DOHH2 (cell line): ENCODE results near the gene TBRG1.
A peak's percentile ranks its signal among the peaks of the same experiment; 100 is the strongest.

Source experiments
- H3F3A ChIP-seq: fragments of 200-600 bp; sonication (generic), shearing (Covaris generic); 2 replicates; pipeline ENCODE4 v1.6.0; 2016; ENCODE audit warnings: antibody characterized with exemption, mild to moderate bottlenecking; ENCODE audit not compliant: control insufficient read depth, insufficient read depth
- H3K27ac ChIP-seq: fragments of 200-600 bp; sonication (generic); 2 replicates; pipeline ENCODE4 v1.5.1; 2014; ENCODE audit warnings: low read depth, mild to moderate bottlenecking, low read length, moderate library complexity
- H3K27me3 ChIP-seq: fragments of 200-600 bp; sonication (generic); 2 replicates; pipeline ENCODE4 v1.6.1; 2014; ENCODE audit warnings: mild to moderate bottlenecking, low read length, mixed read lengths; ENCODE audit not compliant: control insufficient read depth
- H3K36me3 ChIP-seq: fragments of 200-600 bp; sonication (generic); 2 replicates; pipeline ENCODE4 v1.6.1; 2014; ENCODE audit warnings: mild to moderate bottlenecking, low read length, moderate library complexity, mixed read lengths; ENCODE audit not compliant: control insufficient read depth
- H3K4me1 ChIP-seq: fragments of 200-600 bp; sonication (generic); 2 replicates; pipeline ENCODE4 v1.6.1; 2014; ENCODE audit warnings: mild to moderate bottlenecking, low read length, mixed read lengths; ENCODE audit not compliant: control insufficient read depth
- H3K4me2 ChIP-seq: fragments of 200-600 bp; sonication (generic); 2 replicates; pipeline ENCODE4 v1.6.0; 2014; ENCODE audit warnings: mild to moderate bottlenecking, low read length, moderate library complexity
- H3K4me3 ChIP-seq: fragments of 200-600 bp; sonication (generic); 2 replicates; pipeline ENCODE4 v1.5.1; 2014; ENCODE audit warnings: mild to moderate bottlenecking, low read length, mixed read lengths
- H3K79me2 ChIP-seq: fragments of 200-600 bp; sonication (generic); 2 replicates; pipeline ENCODE4 v1.6.1; 2014; ENCODE audit warnings: mild to moderate bottlenecking, low read length, mixed read lengths; ENCODE audit not compliant: control insufficient read depth
- H3K9me2 ChIP-seq: fragments of 200-600 bp; sonication (generic); replicated peaks from 2 replicates; pipeline ENCODE4 v1.6.1; 2014; ENCODE audit warnings: mild to moderate bottlenecking, low read length, mixed read lengths; ENCODE audit not compliant: control insufficient read depth
- H3K9me3 ChIP-seq: fragments of 200-600 bp; sonication (generic); 2 replicates; pipeline ENCODE4 v1.6.1; 2014; ENCODE audit warnings: antibody characterized with exemption, low read length, mixed read lengths; ENCODE audit not compliant: control insufficient read depth, insufficient read depth
- H4K20me1 ChIP-seq: fragments of 200-600 bp; sonication (generic); 2 replicates; pipeline ENCODE4 v1.6.0; 2014; ENCODE audit warnings: low read depth, mild to moderate bottlenecking, antibody characterized with exemption, low read length, moderate library complexity; ENCODE audit not compliant: control insufficient read depth, insufficient read depth
- EZH2phosphoT487 ChIP-seq: fragments of 200-600 bp; sonication (generic); IDR thresholded peaks from 2 replicates; pipeline ENCODE4 v1.6.1; 2017; ENCODE audit warnings: borderline replicate concordance, mild to moderate bottlenecking, antibody characterized with exemption, low read length, moderate library complexity, mixed read lengths
- TF ChIP-seq, protein P1 (sequence below): fragments of 200-600 bp; sonication (generic); IDR thresholded peaks from one replicate; pipeline ENCODE4 v1.5.1; 2014; ENCODE audit warnings: antibody characterized with exemption, mild to moderate bottlenecking, low read depth, low read length; ENCODE audit not compliant: poor library complexity, severe bottlenecking

Gene TBRG1

DNA sequence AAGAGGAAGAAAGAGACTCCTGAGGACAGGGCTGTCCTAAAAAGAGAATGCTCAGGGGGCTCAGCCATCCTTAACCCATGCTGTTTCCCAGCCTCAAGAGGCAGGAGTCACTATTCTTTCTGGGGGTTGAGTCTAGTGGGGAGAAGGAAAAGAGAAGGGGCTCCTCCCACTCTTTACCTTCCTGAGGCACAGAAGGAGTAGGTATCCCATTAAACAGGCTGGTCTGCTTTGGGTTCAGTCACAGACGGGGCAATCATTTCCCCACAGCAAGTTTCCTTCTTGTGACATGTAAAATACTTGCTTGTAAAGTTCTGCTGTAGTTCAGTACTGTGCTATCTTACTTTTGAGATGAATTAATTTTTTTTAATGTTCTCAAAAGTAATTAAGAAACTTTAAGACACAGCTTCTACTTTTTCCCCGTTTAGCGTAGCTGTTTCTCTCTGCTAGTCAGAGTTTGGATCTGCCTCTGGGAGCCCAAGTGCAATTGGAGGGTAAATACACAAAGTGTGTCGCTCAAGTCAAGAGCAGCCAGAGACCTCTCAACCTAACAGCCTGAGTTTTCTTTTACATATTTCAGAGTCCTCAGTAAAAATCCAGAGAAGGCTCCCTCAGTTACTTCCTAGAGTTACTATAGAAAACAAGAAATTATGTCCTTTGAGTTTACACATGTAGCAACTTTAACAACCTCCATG, 37.8 kb upstream of the TBRG1 start:
- no peak overlapping the region for H3K4me3 ChIP-seq
- H3K27ac ChIP-seq = no peak overlapping the region
- H3K79me2 ChIP-seq = no peaks in the 10 kb centered on the region
- H3K9me3 ChIP-seq = no peaks in the 10 kb centered on the region
- no peak for TF ChIP-seq EZH2phosphoT487
- TF ChIP-seq, protein P1, sequence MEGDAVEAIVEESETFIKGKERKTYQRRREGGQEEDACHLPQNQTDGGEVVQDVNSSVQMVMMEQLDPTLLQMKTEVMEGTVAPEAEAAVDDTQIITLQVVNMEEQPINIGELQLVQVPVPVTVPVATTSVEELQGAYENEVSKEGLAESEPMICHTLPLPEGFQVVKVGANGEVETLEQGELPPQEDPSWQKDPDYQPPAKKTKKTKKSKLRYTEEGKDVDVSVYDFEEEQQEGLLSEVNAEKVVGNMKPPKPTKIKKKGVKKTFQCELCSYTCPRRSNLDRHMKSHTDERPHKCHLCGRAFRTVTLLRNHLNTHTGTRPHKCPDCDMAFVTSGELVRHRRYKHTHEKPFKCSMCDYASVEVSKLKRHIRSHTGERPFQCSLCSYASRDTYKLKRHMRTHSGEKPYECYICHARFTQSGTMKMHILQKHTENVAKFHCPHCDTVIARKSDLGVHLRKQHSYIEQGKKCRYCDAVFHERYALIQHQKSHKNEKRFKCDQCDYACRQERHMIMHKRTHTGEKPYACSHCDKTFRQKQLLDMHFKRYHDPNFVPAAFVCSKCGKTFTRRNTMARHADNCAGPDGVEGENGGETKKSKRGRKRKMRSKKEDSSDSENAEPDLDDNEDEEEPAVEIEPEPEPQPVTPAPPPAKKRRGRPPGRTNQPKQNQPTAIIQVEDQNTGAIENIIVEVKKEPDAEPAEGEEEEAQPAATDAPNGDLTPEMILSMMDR = no peak
- H3K9me2 ChIP-seq = no peaks in the 10 kb centered on the region
- no peaks in the 10 kb centered on the region for H3F3A ChIP-seq
- H3K36me3 ChIP-seq = no peaks in the 10 kb centered on the region
- no peaks in the 10 kb centered on the region for H4K20me1 ChIP-seq
- H3K27me3 ChIP-seq = no peaks in the 10 kb centered on the region; the same call in none of the 2 replicates
- no peaks in the 10 kb centered on the region for H3K4me1 ChIP-seq
- H3K4me2 ChIP-seq = no peak overlapping the region

DNA sequence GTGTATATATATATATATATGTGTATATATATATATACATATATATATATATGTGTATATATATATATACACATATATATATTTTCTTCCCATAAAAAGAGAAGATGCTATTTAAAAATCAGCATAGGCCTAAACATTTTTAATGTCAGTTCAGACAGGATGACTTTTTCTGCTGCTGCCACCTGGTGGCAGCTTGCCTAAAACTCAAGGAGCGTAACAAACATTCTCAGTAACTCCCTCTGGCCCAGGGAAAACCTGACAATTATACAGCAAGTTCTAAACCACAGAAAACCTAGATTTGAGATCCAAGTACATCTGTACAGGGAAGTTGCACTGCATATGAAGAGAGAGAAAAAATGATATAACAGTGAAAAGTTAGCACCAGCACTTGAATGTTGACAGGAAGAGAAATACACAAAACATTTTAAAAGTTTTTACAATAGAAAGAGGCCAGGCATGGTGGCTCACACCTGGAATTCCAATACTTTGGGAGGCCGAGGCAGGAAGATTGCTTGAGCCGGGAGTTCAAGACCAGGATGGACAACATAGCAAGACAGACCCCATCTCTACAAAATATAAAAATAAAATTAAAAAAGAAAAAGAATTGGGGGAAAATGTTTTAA, 36.3 kb upstream of the TBRG1 start:
- H3K27ac ChIP-seq = no peak overlapping the region

DNA sequence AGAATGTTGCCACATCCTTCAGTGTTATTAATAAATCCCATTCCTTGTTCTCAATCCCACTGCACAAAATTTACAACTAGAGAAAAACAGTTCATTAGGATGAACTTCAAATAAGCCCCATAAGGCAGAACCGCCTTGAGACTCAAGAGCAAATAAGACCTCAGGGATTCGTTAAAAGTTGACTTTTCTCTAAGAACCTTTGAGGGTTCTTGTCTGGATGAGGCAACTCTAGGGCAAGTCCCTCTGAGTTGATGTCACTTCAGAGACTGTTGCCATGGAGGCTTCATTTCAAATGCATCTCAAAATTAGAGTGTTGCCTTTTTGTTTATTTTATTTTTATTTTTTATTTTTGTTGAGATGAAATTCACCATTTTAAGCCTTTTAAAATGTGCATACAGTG, 31.2 kb upstream of the TBRG1 start:
- no peaks in the 10 kb centered on the region for H4K20me1 ChIP-seq
- no peaks in the 10 kb centered on the region for H3K9me3 ChIP-seq
- no peaks in the 10 kb centered on the region for H3K36me3 ChIP-seq
- TF ChIP-seq, protein P1 = no peak
- no peak for TF ChIP-seq EZH2phosphoT487
- H3F3A ChIP-seq = no peaks in the 10 kb centered on the region
- no peak overlapping the region for H3K4me2 ChIP-seq
- no peak overlapping the region for H3K4me3 ChIP-seq
- H3K27ac ChIP-seq = no peak overlapping the region
- H3K9me2 ChIP-seq = no peaks in the 10 kb centered on the region
- H3K4me1 ChIP-seq = no peaks in the 10 kb centered on the region
- H3K27me3 ChIP-seq = peaks cover 8% of the 10 kb centered on the region; the same call in 1 of the 2 replicates
- H3K79me2 ChIP-seq = no peaks in the 10 kb centered on the region

More for the DNA sequence above, 36.3 kb upstream of the TBRG1 start:
- Histone ChIP-seq H3K79me2 (no peaks in the 10 kb centered on the region), H3K4me1 (no peaks in the 10 kb centered on the region), H3K36me3 (no peaks in the 10 kb centered on the region), H3F3A (no peaks in the 10 kb centered on the region), H3K9me3 (no peaks in the 10 kb centered on the region), H3K4me3 (no peak overlapping the region), H3K4me2 (no peak overlapping the region), H3K27me3 (no peaks in the 10 kb centered on the region; the same call in none of the 2 replicates), H3K9me2 (no peaks in the 10 kb centered on the region), H4K20me1 (no peaks in the 10 kb centered on the region)
- TF ChIP-seq, protein P1 = peak; percentile 77
- TF ChIP-seq EZH2phosphoT487 = no peak
